Brain microvascular endothelial cell (primary cell): ENCODE results near the gene BCCIP.

Experiments used
- DNase-seq: peaks from one replicate; pipeline ENCODE4 v3.0.0-alpha.2; 2020
- H3K27ac ChIP-seq: fragments of 250-450 bp; sonication (Bioruptor Pico); 2 replicates; pipeline ENCODE4 v1.5.1; 2020; ENCODE audit warnings: mild to moderate bottlenecking, moderate library complexity
- H3K27me3 ChIP-seq: fragments of 250-450 bp; sonication (Bioruptor Pico); replicated peaks from 2 replicates; pipeline ENCODE4 v1.5.1; 2020; ENCODE audit warnings: mild to moderate bottlenecking
- H3K36me3 ChIP-seq: fragments of 250-450 bp; sonication (Bioruptor Pico); replicated peaks from 2 replicates; pipeline ENCODE4 v1.5.1; 2020; ENCODE audit warnings: mild to moderate bottlenecking
- H3K4me3 ChIP-seq: 2 replicates; pipeline ENCODE4 v1.5.1; 2011; ENCODE audit warnings: low read depth, mild to moderate bottlenecking, control low read depth, low read length, moderate library complexity
- in situ Hi-C: cut with HindIII; loops from 2 replicates; pipeline ENCODE4 v1.10.0; 2017; ENCODE audit warnings: low sequenced_read_pairs, low pct_ligation_motif_present
- TF ChIP-seq, protein P1 (sequence below): IDR thresholded peaks from 2 replicates; pipeline ENCODE4 v1.5.1; 2011; ENCODE audit warnings: low read depth, mild to moderate bottlenecking, moderate library complexity, low read length, control low read depth, inconsistent platforms; ENCODE audit errors: missing control alignments

The BCCIP gene

DNA sequence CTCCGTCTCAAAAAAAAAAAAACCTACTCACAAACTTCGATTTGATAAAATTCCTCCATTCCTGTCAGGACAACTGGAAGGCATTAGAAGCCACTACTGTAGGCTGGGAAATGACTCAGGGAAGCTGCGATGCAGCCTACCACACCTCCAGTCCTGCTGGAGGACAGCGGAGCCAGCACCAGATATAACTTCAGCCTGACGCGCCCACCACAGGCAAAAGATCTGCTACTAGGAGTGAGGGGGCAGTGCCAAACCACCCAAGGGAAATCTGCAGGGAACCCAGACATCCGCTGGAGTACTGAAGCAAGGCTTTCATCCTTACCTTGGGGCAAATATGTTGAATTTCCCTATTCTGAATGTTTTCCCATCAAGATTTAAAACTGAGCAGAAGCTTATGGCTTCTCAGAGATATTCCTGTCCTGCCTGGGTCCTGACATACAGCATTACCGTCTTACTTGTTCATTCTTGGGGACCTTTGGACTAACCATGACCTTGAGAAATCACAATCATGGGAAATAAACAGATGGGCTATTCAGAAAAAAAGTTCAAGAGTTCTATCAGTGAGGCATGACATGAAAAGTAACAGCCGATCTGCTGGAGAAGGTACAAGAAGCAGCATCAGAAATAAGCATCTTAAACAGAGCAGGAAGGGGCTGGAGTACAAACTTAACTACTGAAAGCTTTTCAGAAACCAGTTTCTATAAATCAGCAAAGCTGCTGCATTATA lies 20.4 kb downstream of the BCCIP start:
- TF ChIP-seq, protein P1, sequence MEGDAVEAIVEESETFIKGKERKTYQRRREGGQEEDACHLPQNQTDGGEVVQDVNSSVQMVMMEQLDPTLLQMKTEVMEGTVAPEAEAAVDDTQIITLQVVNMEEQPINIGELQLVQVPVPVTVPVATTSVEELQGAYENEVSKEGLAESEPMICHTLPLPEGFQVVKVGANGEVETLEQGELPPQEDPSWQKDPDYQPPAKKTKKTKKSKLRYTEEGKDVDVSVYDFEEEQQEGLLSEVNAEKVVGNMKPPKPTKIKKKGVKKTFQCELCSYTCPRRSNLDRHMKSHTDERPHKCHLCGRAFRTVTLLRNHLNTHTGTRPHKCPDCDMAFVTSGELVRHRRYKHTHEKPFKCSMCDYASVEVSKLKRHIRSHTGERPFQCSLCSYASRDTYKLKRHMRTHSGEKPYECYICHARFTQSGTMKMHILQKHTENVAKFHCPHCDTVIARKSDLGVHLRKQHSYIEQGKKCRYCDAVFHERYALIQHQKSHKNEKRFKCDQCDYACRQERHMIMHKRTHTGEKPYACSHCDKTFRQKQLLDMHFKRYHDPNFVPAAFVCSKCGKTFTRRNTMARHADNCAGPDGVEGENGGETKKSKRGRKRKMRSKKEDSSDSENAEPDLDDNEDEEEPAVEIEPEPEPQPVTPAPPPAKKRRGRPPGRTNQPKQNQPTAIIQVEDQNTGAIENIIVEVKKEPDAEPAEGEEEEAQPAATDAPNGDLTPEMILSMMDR, result no peak
- Histone ChIP-seq H3K36me3 (peaks cover 25% of the 10 kb centered on the region), H3K27ac (no peak overlapping the region), H3K4me3 (no peak overlapping the region), H3K27me3 (no peaks in the 10 kb centered on the region)
- in situ Hi-C loops, result no loop called here
- DNase-seq, result no peak

DNA sequence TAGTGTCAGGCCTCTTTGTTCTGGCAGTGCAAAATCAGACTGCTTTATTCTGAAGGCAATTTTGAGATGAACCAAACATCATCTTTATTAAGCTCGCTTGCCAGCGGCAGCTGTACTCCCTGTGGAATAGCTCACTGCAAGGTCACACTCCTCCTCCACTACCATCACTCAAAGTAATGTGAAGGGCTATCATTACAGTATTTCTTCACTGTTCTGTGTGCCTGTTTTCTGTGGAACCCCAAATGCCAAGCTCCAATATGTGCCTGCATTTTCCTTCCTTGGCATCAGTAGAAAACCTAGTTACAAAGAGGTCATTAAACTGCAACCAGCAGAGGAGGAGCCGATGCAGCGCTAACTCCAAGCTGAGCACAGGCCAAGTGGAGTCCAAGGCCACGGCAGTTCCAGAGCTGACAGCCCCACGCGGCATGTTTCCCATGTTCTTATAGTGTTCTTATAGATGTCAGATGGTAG lies 21.4 kb downstream of the BCCIP start:
- H3K36me3 ChIP-seq, result peaks cover 21% of the 10 kb centered on the region
- TF ChIP-seq, protein P1, result no peak
- no peaks in the 10 kb centered on the region for H3K27me3 ChIP-seq
- no peak for DNase-seq
- no peak overlapping the region for H3K27ac ChIP-seq
- no peak overlapping the region for H3K4me3 ChIP-seq
- in situ Hi-C loops, result no loop called here

DNA sequence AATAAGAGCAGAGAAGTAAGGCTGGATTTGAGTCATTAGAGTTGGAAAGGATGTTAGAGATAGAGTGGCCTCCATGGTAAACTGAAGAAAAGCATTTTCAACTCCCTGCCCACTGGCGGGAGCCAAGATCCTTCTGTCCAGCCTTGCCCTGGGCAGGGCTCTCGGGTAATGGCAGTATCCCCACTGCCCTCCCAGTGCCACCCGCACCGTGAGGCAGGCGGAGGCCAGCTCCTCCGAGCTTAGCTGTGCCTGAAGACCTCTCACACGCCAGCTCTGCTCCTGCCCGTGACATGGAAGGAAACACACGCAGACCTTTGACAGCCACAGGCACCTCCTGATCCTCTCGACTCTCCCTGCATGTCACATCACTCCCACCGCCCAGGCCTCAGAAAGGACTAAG lies 22.3 kb downstream of the BCCIP start:
- no peak overlapping the region for H3K27ac ChIP-seq

DNA sequence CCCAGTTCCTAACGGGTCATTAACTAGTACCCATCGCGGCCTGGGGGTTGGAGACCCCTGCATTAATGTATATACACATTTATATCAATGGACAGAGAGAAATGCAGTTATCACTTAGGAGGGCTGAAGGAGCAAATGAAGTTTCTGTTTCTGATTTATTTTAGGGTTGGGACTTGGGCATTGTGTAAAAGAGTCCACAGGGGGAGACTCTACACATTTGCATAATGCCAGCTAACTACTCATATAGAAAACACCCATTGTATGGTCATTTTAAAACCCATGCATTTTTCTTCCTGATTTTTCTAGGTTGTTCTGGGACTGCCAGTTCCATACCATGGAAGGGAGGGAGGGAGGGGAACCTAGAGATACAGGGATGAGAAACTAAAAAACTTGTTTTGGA lies 23.5 kb downstream of the BCCIP start:
- no peak for DNase-seq
- TF ChIP-seq, protein P1, result no peak
- H3K36me3 ChIP-seq, result peaks cover 14% of the 10 kb centered on the region
- in situ Hi-C loops, result no loop called here
- H3K4me3 ChIP-seq, result no peak overlapping the region
- H3K27me3 ChIP-seq, result no peaks in the 10 kb centered on the region
- H3K27ac ChIP-seq, result no peak overlapping the region

More for the DNA sequence above, 22.3 kb downstream of the BCCIP start:
- no peak for DNase-seq
- TF ChIP-seq, protein P1, result no peak
- Histone ChIP-seq H3K4me3 (no peak overlapping the region), H3K36me3 (peaks cover 13% of the 10 kb centered on the region), H3K27me3 (no peaks in the 10 kb centered on the region)
- in situ Hi-C loops, result no loop called here

DNA sequence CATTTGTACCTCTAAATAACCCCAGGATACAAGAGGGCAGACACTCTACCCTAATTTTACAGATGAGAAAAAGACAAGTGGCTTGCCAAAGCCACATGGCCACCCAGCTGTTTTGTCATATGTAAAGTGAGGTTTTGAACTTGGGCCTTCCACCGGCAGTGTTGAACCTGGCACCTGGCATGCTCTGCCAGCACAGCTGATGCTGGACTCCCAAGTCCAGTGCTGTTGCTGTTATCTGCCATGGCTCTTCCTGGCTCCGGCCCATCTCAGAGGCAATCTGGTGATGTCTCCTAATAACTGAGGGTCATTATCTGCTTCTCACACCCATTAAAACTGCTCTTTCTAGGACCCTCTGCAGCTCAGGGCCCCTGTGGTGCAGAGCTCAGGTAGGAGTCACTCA lies 25.0 kb downstream of the BCCIP start:
- no peak for DNase-seq
- no peaks in the 10 kb centered on the region for H3K27me3 ChIP-seq
- peaks cover 18% of the 10 kb centered on the region for H3K36me3 ChIP-seq
- no peak overlapping the region for H3K4me3 ChIP-seq
- in situ Hi-C loops, result no loop called here
- no peak overlapping the region for H3K27ac ChIP-seq
- TF ChIP-seq, protein P1, result no peak

DNA sequence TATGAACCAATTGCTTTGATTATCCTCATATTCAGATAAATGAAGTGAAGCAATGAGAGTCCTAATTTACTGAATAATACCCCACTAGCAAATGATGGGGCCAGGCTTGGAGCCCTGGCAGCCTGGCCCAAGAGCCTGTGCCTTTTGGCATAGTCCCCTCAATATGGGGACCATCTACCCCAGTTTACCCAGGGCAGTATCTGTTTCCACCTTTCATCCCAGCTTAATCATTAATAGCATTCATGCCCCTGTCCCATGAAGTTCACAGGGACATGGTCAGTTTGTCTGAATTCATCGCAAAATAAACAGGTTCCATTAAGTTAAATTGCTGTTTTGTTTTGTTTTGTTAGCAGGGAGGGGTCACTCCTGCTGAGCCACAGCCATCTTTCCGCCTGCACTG lies 25.5 kb downstream of the BCCIP start:
- Histone ChIP-seq H3K27me3 (no peaks in the 10 kb centered on the region), H3K27ac (no peak overlapping the region), H3K36me3 (peaks cover 18% of the 10 kb centered on the region), H3K4me3 (no peak overlapping the region)
- TF ChIP-seq, protein P1, result no peak
- DNase-seq, result no peak
- in situ Hi-C loops, result no loop called here
